Transverse colon (tissue), 4 donors: ENCODE results near the gene DGKZ.
A peak's percentile ranks its signal among the peaks of the same experiment; 100 is the strongest.

Experiments used
- POLR2AphosphoS5 ChIP-seq, 3 donors: sonication (generic); formaldehyde crosslinking; IDR thresholded peaks; one replicate each; pipeline ENCODE4 v1.6.1; 2016; ENCODE audit warnings: antibody characterized with exemption in 3 of 3
- TF ChIP-seq, protein P1 (sequence below), 5 experiments: fragments of 200-600 bp in 3 of 5; fragments of 450-650 bp in 2 of 5; sonication (generic) in 3 of 5; IDR thresholded peaks; 1 replicate in 2 of 5; 2 replicates in 3 of 5; pipeline ENCODE4 v1.5.1; 2016 to 2017; ENCODE audit warnings: antibody characterized with exemption in 5 of 5, inconsistent platforms in 3 of 5, mild to moderate bottlenecking in 2 of 5, moderate library complexity in 1 of 5

DNA sequence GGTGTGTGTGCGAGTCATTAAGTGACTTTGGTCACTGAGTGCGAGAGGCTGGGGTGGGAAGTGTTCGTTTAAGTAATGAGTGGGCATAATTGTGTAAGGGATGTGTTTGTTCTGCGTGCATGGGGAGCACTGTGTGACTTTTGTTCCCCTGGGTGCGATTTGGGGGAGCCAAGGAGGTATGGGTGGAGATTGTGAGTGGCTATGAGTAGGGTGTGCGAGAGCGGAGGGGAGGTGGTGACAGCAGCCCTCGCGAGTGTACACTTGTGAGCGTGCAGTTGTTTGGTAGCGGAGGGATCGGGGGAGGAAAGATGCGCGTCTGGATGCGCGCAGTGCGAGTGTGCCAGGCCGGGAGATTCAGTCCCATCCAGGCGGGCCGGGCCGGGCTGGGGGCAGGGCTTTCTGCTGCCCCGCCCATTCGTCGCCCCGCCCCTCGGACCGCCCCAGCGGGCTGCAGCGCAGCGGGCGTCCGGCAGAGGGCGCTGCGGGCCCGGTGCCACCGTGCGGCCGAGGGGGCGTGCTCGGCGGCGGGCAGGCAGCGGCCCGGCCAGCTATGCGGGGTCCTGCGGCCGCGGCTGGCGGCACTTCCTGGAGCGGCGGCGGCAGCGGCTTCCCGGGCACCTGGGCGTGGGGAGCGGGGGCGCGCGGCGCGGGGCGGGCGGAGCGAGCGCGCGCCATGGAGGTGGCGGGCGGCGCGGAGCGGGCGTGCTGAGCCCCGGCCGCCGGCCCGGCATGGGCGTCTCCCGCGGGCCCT lies at the start of gene DGKZ:
- TF ChIP-seq, protein P1, sequence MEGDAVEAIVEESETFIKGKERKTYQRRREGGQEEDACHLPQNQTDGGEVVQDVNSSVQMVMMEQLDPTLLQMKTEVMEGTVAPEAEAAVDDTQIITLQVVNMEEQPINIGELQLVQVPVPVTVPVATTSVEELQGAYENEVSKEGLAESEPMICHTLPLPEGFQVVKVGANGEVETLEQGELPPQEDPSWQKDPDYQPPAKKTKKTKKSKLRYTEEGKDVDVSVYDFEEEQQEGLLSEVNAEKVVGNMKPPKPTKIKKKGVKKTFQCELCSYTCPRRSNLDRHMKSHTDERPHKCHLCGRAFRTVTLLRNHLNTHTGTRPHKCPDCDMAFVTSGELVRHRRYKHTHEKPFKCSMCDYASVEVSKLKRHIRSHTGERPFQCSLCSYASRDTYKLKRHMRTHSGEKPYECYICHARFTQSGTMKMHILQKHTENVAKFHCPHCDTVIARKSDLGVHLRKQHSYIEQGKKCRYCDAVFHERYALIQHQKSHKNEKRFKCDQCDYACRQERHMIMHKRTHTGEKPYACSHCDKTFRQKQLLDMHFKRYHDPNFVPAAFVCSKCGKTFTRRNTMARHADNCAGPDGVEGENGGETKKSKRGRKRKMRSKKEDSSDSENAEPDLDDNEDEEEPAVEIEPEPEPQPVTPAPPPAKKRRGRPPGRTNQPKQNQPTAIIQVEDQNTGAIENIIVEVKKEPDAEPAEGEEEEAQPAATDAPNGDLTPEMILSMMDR (IDR thresholded peaks at IDR 0.05) = peak in 4 of 5 experiments; percentile 58 to 80 (median 70)
- TF ChIP-seq POLR2AphosphoS5 (IDR thresholded peaks at IDR 0.05) = peak in 2 of 3 donors; percentile 37 to 41
